ENCODE data around the gene DISC1.

DNA sequence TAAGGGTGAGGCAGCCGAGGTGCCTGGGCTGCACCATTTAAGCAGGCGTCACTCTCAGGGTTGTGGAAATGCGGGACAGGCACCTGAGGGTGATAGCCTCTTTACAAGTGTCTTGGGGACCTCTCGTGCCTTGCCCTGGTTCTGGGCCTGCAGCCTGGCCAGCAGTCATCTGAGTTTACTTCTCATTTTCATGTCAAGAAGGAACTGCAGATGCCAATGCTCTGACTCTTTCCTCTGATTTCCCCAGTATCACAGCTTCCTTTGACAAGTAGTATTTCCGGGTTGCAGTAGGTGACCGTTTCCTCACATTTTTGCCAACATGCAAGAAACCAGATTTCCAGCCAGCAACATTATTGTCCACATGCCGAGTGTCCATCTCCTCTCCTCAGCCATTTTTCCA, 286.9 kb downstream of the DISC1 start:
- TF ChIP-seq, protein P1, sequence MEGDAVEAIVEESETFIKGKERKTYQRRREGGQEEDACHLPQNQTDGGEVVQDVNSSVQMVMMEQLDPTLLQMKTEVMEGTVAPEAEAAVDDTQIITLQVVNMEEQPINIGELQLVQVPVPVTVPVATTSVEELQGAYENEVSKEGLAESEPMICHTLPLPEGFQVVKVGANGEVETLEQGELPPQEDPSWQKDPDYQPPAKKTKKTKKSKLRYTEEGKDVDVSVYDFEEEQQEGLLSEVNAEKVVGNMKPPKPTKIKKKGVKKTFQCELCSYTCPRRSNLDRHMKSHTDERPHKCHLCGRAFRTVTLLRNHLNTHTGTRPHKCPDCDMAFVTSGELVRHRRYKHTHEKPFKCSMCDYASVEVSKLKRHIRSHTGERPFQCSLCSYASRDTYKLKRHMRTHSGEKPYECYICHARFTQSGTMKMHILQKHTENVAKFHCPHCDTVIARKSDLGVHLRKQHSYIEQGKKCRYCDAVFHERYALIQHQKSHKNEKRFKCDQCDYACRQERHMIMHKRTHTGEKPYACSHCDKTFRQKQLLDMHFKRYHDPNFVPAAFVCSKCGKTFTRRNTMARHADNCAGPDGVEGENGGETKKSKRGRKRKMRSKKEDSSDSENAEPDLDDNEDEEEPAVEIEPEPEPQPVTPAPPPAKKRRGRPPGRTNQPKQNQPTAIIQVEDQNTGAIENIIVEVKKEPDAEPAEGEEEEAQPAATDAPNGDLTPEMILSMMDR (conservative IDR thresholded peaks at IDR 0.05; ENCODE audit: low read depth, low read length): no peak
- no peak for TF ChIP-seq EZH2 (IDR thresholded peaks at IDR 0.05; ENCODE audit: borderline replicate concordance, low read depth, low read length, poor library complexity, severe bottlenecking)
